ENCODE results near the gene ZNF423. TPM values are rescaled to one million over a fixed set of nuclear protein-coding genes. Genes with fewer than 3 reads are reported as not detected.
A peak's percentile ranks its signal among the peaks of the same experiment; 100 is the strongest.

The ZNF423 gene
- total RNA-seq, 1 donor from 2014 or later: 0.69 TPM

GRCh38 chr16:49743658-49744057 lies 112.3 kb downstream of the ZNF423 start:
- DNase-seq (ENCODE audit: low read depth): no peak
- H3K4me3 ChIP-seq (ENCODE audit: low read depth, low read length): no peak overlapping the region
- TF ChIP-seq CTCF (conservative IDR thresholded peaks at IDR 0.05; ENCODE audit: low read depth, low read length): no peak

GRCh38 chr16:49743203-49743464 lies 112.8 kb downstream of the ZNF423 start:
- no peak for DNase-seq (ENCODE audit: low read depth)
- no peak for TF ChIP-seq CTCF (conservative IDR thresholded peaks at IDR 0.05; ENCODE audit: low read depth, low read length)
- H3K4me3 ChIP-seq (ENCODE audit: low read depth, low read length): no peak overlapping the region

GRCh38 chr16:49742428-49743202 lies 113.3 kb downstream of the ZNF423 start:
- H3K4me3 ChIP-seq (ENCODE audit: low read depth, low read length): no peak overlapping the region
- DNase-seq (ENCODE audit: low read depth): no peak
- TF ChIP-seq CTCF (conservative IDR thresholded peaks at IDR 0.05; ENCODE audit: low read depth, low read length): no peak

GRCh38 chr16:49740256-49740655 lies 115.7 kb downstream of the ZNF423 start:
- TF ChIP-seq CTCF (conservative IDR thresholded peaks at IDR 0.05; ENCODE audit: low read depth, low read length): no peak
- DNase-seq (ENCODE audit: low read depth): no peak
- no peak overlapping the region for H3K4me3 ChIP-seq (ENCODE audit: low read depth, low read length)

GRCh38 chr16:49739381-49739780 lies 116.5 kb downstream of the ZNF423 start:
- H3K4me3 ChIP-seq (ENCODE audit: low read depth, low read length): no peak overlapping the region
- DNase-seq (ENCODE audit: low read depth): no peak
- TF ChIP-seq CTCF (conservative IDR thresholded peaks at IDR 0.05; ENCODE audit: low read depth, low read length): peak; percentile 9

GRCh38 chr16:49738832-49739231 lies 117.1 kb downstream of the ZNF423 start:
- no peak overlapping the region for H3K4me3 ChIP-seq (ENCODE audit: low read depth, low read length)
- no peak for TF ChIP-seq CTCF (conservative IDR thresholded peaks at IDR 0.05; ENCODE audit: low read depth, low read length)
- DNase-seq (ENCODE audit: low read depth): no peak

- TF ChIP-seq CTCF (conservative IDR thresholded peaks at IDR 0.05; ENCODE audit: low read depth, low read length): no peak
- no peak overlapping the region for H3K4me3 ChIP-seq (ENCODE audit: low read depth, low read length)
- DNase-seq (ENCODE audit: low read depth): no peak
These were observed 117.9 kb downstream of the ZNF423 start for GRCh38 chr16:49738001-49738400.
